SH-SY5Y (cell line): ENCODE data around the gene CTIF.

Source experiments
- GATA2 ChIP-seq: IDR thresholded peaks from 2 replicates; pipeline ENCODE4 v1.6.1; 2011; ENCODE audit warnings: mild to moderate bottlenecking, low read depth, low read length
- GATA3 ChIP-seq: IDR thresholded peaks from 2 replicates; pipeline ENCODE4 v1.6.1; 2011; ENCODE audit warnings: low read depth, mild to moderate bottlenecking, low read length, moderate library complexity

DNA sequence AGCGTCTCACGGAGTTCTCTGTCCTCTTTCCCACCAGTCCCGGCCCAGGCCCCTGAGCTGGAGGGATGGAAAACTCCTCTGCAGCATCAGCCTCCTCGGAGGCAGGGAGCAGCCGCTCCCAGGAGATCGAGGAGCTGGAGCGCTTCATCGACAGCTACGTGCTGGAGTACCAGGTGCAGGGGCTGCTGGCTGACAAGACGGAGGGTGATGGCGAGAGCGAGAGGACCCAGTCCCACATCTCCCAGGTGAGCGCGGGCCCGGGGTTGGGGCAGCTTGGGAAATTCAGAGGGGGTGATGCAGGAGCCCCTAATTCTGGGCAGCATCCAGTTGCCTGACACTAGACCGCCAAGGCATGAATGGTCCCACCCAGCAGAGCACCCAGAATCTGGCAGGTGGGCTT is 80.7 kb downstream of the CTIF start:
- TF ChIP-seq GATA2 (no peak), GATA3 (no peak)
